HFFc6 (cell line): Measurements from ENCODE around the gene SMARCAL1. TPM values are rescaled to one million over a fixed set of nuclear protein-coding genes. Genes with fewer than 3 reads are reported as not detected.
A peak's percentile ranks its signal among the peaks of the same experiment; 100 is the strongest.

Source experiments
- DNase-seq: peaks from one replicate; pipeline ENCODE4 v3.0.0-alpha.2; 2018
- H3K27ac Mint-ChIP-seq: 2 replicates; pipeline ENCODE4 v1.8.0; 2020; ENCODE audit warnings: mild to moderate bottlenecking, mixed read lengths
- H3K27me3 Mint-ChIP-seq: 2 replicates; pipeline ENCODE4 v1.8.0; 2021; ENCODE audit warnings: mild to moderate bottlenecking, moderate library complexity, mixed read lengths; ENCODE audit not compliant: insufficient read depth
- H3K36me3 Mint-ChIP-seq: 2 replicates; pipeline ENCODE4 v1.8.0; 2021; ENCODE audit warnings: low read depth, mixed read lengths
- H3K4me1 Mint-ChIP-seq: 2 replicates; pipeline ENCODE4 v1.8.0; 2020; ENCODE audit warnings: low read depth, mixed read lengths
- H3K4me3 Mint-ChIP-seq: 2 replicates; pipeline ENCODE4 v1.8.0; 2020; ENCODE audit warnings: mild to moderate bottlenecking, moderate library complexity, mixed read lengths
- H3K9me3 Mint-ChIP-seq: 2 replicates; pipeline ENCODE4 v1.8.0; 2020; ENCODE audit warnings: mild to moderate bottlenecking, mixed read lengths
- total RNA-seq, 6 experiments: library from RNA; stranded (reverse); fragmentation: NEBNext Ultra II Directional; extraction: Animal tissue kit (Norgen Biotek cat#: 25700); gene quantifications; 2 replicates in 1 of 6; 3 replicates in 5 of 6; pipeline ENCODE4 v1.2.3, GENCODE V29; 2021
- TF ChIP-seq, protein P1 (sequence below): fragments of 200-600 bp; sonication (generic); IDR thresholded peaks from 2 replicates; pipeline ENCODE4 v1.5.0; 2021; ENCODE audit warnings: antibody characterized with exemption, mild to moderate bottlenecking

Gene SMARCAL1
- total RNA-seq, 6 experiments from 2014 or later, result 25.6 to 33.1 (median 32.1) TPM

DNA sequence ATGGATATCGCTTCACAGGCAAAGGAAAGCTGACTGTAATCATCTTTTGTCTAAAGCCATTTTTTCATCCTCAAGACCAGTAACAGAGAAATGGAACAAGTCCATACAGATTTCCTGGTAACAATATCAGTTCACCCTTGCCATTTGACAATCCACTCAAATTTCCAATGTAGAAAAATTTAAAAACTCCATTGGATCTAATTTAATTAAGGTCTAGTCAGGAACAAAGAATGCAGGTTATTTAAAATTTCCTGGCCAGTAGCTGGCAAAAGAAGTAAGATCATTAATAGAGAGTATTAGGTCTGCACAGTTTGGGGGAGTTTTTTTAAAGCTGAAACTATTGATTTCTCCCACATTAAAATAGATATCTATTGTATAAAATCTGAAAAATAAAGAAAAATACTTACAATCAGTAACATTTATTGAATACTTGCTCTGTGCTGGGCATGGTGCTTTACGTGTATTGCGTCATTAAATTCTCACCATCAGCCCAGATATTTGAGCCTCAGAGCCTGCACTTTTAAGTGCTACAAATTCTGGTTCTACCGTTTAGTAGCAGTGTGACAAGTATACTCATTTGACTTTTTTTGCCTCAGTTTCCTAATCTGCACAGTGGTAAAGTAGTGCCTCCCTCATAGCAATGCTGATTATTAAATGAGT lies 41.8 kb downstream of the SMARCAL1 start:
- H3K4me1 Mint-ChIP-seq, result peaks cover 19% of the 10 kb centered on the region
- TF ChIP-seq, protein P1, sequence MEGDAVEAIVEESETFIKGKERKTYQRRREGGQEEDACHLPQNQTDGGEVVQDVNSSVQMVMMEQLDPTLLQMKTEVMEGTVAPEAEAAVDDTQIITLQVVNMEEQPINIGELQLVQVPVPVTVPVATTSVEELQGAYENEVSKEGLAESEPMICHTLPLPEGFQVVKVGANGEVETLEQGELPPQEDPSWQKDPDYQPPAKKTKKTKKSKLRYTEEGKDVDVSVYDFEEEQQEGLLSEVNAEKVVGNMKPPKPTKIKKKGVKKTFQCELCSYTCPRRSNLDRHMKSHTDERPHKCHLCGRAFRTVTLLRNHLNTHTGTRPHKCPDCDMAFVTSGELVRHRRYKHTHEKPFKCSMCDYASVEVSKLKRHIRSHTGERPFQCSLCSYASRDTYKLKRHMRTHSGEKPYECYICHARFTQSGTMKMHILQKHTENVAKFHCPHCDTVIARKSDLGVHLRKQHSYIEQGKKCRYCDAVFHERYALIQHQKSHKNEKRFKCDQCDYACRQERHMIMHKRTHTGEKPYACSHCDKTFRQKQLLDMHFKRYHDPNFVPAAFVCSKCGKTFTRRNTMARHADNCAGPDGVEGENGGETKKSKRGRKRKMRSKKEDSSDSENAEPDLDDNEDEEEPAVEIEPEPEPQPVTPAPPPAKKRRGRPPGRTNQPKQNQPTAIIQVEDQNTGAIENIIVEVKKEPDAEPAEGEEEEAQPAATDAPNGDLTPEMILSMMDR, result no peak
- H3K9me3 Mint-ChIP-seq, result peaks cover 3% of the 10 kb centered on the region; the same call in 1 of the 2 replicates
- no peak overlapping the region for H3K4me3 Mint-ChIP-seq
- DNase-seq, result no peak
- H3K27me3 Mint-ChIP-seq, result no peaks in the 10 kb centered on the region
- H3K27ac Mint-ChIP-seq, result no peak overlapping the region
- H3K36me3 Mint-ChIP-seq, result peaks cover 72% of the 10 kb centered on the region

DNA sequence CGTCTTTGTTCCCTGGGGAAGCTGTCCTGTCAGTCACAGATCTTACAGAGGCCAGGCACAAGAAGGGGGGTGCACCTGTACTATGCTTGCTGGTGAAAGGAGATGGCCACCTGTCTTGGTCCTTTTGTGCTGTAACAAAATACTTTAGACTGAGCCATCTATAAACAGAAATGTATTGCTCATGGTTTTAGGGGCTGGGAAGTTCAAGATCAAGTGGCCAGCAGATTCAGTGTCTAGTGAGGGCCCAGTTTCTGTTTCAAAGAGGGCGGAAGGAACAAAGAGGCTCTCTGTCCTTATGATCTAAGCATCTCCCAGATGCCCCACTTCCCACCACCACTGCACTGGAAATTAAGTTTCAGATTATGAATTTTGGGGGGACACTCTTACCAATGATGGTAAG lies 50.9 kb downstream of the SMARCAL1 start:
- Mint-ChIP-seq H3K36me3 (peaks cover 40% of the 10 kb centered on the region), H3K4me3 (no peak overlapping the region), H3K27me3 (peaks cover 2% of the 10 kb centered on the region; the same call in 1 of the 2 replicates), H3K9me3 (peaks cover 19% of the 10 kb centered on the region), H3K4me1 (peaks cover 8% of the 10 kb centered on the region), H3K27ac (no peak overlapping the region)
- no peak for DNase-seq
- TF ChIP-seq, protein P1, result no peak

DNA sequence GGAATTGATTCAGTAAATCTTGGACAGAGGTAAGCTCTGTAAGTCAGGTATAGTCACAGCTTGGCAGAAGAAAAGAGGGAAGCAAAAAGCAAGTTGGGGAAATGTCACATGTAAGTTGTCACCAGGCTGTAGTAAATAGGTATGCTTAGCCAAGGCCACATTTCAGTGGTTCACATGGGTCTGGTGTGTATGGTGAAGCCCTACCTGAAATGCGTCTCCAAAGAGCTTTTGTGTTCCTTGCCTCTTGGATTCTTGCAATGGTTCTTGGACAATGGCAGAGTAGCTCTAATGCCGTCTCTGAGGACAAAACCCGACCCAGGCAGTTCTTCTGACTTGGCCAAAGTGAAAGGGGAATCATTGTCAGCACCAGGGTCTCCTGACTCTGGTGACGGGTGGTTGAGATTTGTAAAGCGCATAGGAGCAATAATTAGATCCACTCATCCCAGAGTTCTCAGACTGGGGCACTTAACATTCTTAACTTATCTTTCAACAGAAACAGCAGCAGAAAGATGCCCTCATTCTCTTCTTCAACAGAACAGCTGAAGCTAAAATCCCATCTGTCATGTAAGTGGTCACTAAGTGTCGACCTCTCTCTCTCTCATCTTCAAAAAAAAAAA lies 51.9 kb downstream of the SMARCAL1 start:
- no peak overlapping the region for H3K4me3 Mint-ChIP-seq
- peaks cover 40% of the 10 kb centered on the region for H3K36me3 Mint-ChIP-seq
- H3K27ac Mint-ChIP-seq, result no peak overlapping the region
- peaks cover 14% of the 10 kb centered on the region for H3K9me3 Mint-ChIP-seq
- DNase-seq, result no peak
- peaks cover 2% of the 10 kb centered on the region; the same call in 1 of the 2 replicates for H3K27me3 Mint-ChIP-seq
- H3K4me1 Mint-ChIP-seq, result peaks cover 8% of the 10 kb centered on the region
- TF ChIP-seq, protein P1, result no peak

DNA sequence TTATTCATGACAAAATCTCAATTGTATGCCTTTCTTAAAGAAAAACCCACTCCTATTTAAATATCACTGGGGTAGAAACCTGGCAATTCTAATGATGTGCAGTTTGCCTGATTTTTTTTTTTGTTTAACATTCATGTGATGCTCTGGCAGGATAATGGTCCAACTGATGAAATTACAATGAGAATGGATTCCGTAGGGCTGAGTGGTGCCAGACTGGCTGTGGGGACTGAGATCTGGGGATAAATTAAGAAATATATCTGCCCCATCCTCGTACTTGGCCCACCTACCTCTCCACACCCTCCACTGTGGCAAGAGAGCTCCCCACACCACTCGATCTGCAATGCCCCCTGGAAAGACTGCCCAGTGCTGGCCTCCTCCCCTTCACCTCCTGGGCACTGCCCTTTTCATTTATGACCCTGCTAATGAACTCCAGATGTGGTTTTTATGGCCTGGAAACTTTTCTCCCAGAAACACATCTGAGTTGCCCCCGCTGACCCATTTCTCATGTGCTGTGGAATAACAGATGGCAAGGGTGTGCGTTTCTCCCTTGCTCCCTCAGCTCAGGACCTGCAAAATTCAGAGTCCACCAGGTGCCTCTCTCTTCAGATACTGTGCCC lies 53.4 kb downstream of the SMARCAL1 start:
- no peak overlapping the region for H3K4me3 Mint-ChIP-seq
- DNase-seq, result no peak
- TF ChIP-seq, protein P1, result no peak
- H3K27ac Mint-ChIP-seq, result peak overlapping the region; percentile 20; the same call in 1 of the 2 replicates
- peaks cover 2% of the 10 kb centered on the region; the same call in 1 of the 2 replicates for H3K27me3 Mint-ChIP-seq
- peaks cover 8% of the 10 kb centered on the region for H3K4me1 Mint-ChIP-seq
- peaks cover 14% of the 10 kb centered on the region for H3K9me3 Mint-ChIP-seq
- peaks cover 45% of the 10 kb centered on the region for H3K36me3 Mint-ChIP-seq

- Mint-ChIP-seq H3K27me3 (no peaks in the 10 kb centered on the region; the same call in 1 of the 2 replicates), H3K4me1 (peaks cover 8% of the 10 kb centered on the region), H3K36me3 (peaks cover 32% of the 10 kb centered on the region), H3K9me3 (peaks cover 7% of the 10 kb centered on the region; the same call in 1 of the 2 replicates), H3K4me3 (no peak overlapping the region), H3K27ac (no peak overlapping the region)
- TF ChIP-seq, protein P1, result no peak
- no peak for DNase-seq
These were observed 55.6 kb downstream of the SMARCAL1 start for GRCh38 chr2:216467845-216468244.
